Ishikawa (cell line): ENCODE results near the gene SMAP1.

ENCODE experiments used
- CEBPB ChIP-seq: IDR thresholded peaks from 2 replicates; pipeline ENCODE4 v1.6.1; 2012
- CREB1 ChIP-seq: IDR thresholded peaks from 2 replicates; pipeline ENCODE4 v1.6.1; 2012; ENCODE audit warnings: low read depth
- EGR1 ChIP-seq: IDR thresholded peaks from 2 replicates; pipeline ENCODE4 v1.6.1; 2012
- EP300 ChIP-seq: IDR thresholded peaks from 2 replicates; pipeline ENCODE4 v1.6.1; 2012; ENCODE audit warnings: borderline replicate concordance
- FOXM1 ChIP-seq: IDR thresholded peaks from 2 replicates; pipeline ENCODE4 v1.6.1; 2012; ENCODE audit warnings: low read depth, borderline replicate concordance
- MAX ChIP-seq: IDR thresholded peaks from 2 replicates; pipeline ENCODE4 v1.6.1; 2012
- NFIC ChIP-seq: IDR thresholded peaks from 2 replicates; pipeline ENCODE4 v1.6.1; 2012
- RAD21 ChIP-seq: IDR thresholded peaks from 2 replicates; pipeline ENCODE4 v1.6.1; 2012; ENCODE audit warnings: low read depth
- REST ChIP-seq: IDR thresholded peaks from 2 replicates; pipeline ENCODE4 v1.6.1; 2012; ENCODE audit warnings: low read depth, mild to moderate bottlenecking
- TAF1 ChIP-seq: IDR thresholded peaks from 2 replicates; pipeline ENCODE4 v1.6.1; 2012; ENCODE audit warnings: low read depth, mild to moderate bottlenecking
- TCF12 ChIP-seq: IDR thresholded peaks from 2 replicates; pipeline ENCODE4 v1.6.1; 2012; ENCODE audit warnings: low read depth
- TEAD4 ChIP-seq: IDR thresholded peaks from 2 replicates; pipeline ENCODE4 v1.6.1; 2012
- USF1 ChIP-seq: IDR thresholded peaks from 2 replicates; pipeline ENCODE4 v1.6.1; 2012
- YY1 ChIP-seq: IDR thresholded peaks from 2 replicates; pipeline ENCODE4 v1.6.1; 2012; ENCODE audit warnings: low read depth
- ZBTB7A ChIP-seq: IDR thresholded peaks from 2 replicates; pipeline ENCODE4 v1.6.1; 2012; ENCODE audit warnings: low read depth

SMAP1 gene

GRCh38 chr6:70714716-70715257 is 47.1 kb downstream of the SMAP1 start:
- no peak for TF ChIP-seq CREB1

GRCh38 chr6:70717038-70717801 is 49.5 kb downstream of the SMAP1 start:
- TF ChIP-seq MAX (no peak), FOXM1 (no peak), NFIC (no peak), CREB1 (no peak), YY1 (no peak), TAF1 (no peak), EGR1 (no peak), ZBTB7A (no peak), RAD21 (no peak), TCF12 (no peak), REST (no peak), EP300 (no peak), CEBPB (no peak), USF1 (no peak), TEAD4 (no peak)

GRCh38 chr6:70724524-70724923 is 56.8 kb downstream of the SMAP1 start:
- TF ChIP-seq REST (no peak), NFIC (no peak), TCF12 (no peak), ZBTB7A (no peak), TEAD4 (no peak), RAD21 (no peak), USF1 (no peak), CEBPB (no peak), YY1 (no peak), EP300 (no peak), CREB1 (no peak), EGR1 (no peak), MAX (no peak)

- TF ChIP-seq MAX (no peak), CREB1 (no peak), NFIC (no peak), YY1 (no peak), CEBPB (no peak), TCF12 (no peak), RAD21 (no peak), USF1 (no peak), EGR1 (no peak), FOXM1 (no peak)
Measured at GRCh38 chr6:70725817-70726415, 58.2 kb downstream of the SMAP1 start.

GRCh38 chr6:70734381-70734780 is 66.7 kb downstream of the SMAP1 start:
- TF ChIP-seq FOXM1 (no peak), EGR1 (no peak), YY1 (no peak), USF1 (no peak), TAF1 (no peak), CEBPB (no peak)
